Endothelial cell of umbilical vein (primary cell): ENCODE data around the gene UMPS. TPM values are rescaled to one million over a fixed set of nuclear protein-coding genes. Genes with fewer than 3 reads are reported as not detected.

Experiments
- BruUV-seq: library from RNA; stranded (reverse); fragments of 400-500 nt; replicated peaks from 2 replicates; lab custom pipeline; 2021; lab: Mats Ljungman, UMichigan
- CTCF ChIA-PET: fragments of 300-600, 350-600 bp; sonication (Branson Sonifier 250); formaldehyde crosslinking; loops from one replicate; lab custom pipeline; 2021; ENCODE audit warnings: antibody characterized with exemption, inconsistent platforms; lab: Charles Lee
- POLR2A ChIA-PET: fragments of 300-600, 350-600 bp; sonication (Branson Sonifier 250); formaldehyde crosslinking; loops from one replicate; lab custom pipeline; 2021; ENCODE audit warnings: antibody characterized with exemption, inconsistent platforms; lab: Charles Lee
- DNase-seq: peaks from one replicate; pipeline ENCODE4 v3.0.0-alpha.2; 2011; ENCODE audit warnings: low read depth, low spot score
- FAIRE-seq: peaks from 2 replicates; lab custom pipeline; 2011; peaks lifted over from hg19 to GRCh38; lab: Jason Lieb, UNC
- H2AFZ ChIP-seq: 2 replicates; pipeline ENCODE4 v1.6.0; 2012; ENCODE audit warnings: low read depth, low read length, control low read depth, inconsistent platforms
- H3K27ac ChIP-seq: 2 replicates; pipeline ENCODE4 v1.5.1; 2011; ENCODE audit warnings: low read depth, mild to moderate bottlenecking, control low read depth, low read length, moderate library complexity; ENCODE audit not compliant: insufficient read depth
- H3K27me3 ChIP-seq, 2 experiments: 2 replicates each; pipeline versions ENCODE4 v1.6.0 to v1.6.1; 2011; ENCODE audit warnings: low read length in 2 of 2, mixed read lengths in 1 of 2; ENCODE audit not compliant: control insufficient read depth in 2 of 2, insufficient read depth in 2 of 2
- H3K36me3 ChIP-seq, 2 experiments: 2 replicates in 1 of 2; 3 replicates in 1 of 2; pipeline ENCODE4 v1.5.1; 2011; ENCODE audit warnings: low read length in 2 of 2, mild to moderate bottlenecking in 1 of 2, moderate library complexity in 1 of 2; ENCODE audit not compliant: control insufficient read depth in 2 of 2, insufficient read depth in 2 of 2; ENCODE audit errors: extremely low read depth in 1 of 2
- H3K4me1 ChIP-seq: 3 replicates; pipeline ENCODE4 v1.5.1; 2011; ENCODE audit warnings: mild to moderate bottlenecking, low read length; ENCODE audit not compliant: control insufficient read depth, insufficient read depth; ENCODE audit errors: extremely low read depth
- H3K4me2 ChIP-seq: 2 replicates; pipeline ENCODE4 v1.6.1; 2011; ENCODE audit warnings: low read length, control low read depth, mixed read lengths; ENCODE audit not compliant: insufficient read depth
- H3K4me3 ChIP-seq, 3 experiments: fragments of 200-600 bp in 1 of 3; sonication (generic), shearing (Covaris generic) in 1 of 3; replicated peaks in 1 of 3; 2 replicates each; pipeline ENCODE4 v1.5.1; 2011 to 2016; ENCODE audit warnings: control low read depth in 3 of 3, low read length in 3 of 3, mild to moderate bottlenecking in 2 of 3, inconsistent platforms in 1 of 3, low read depth in 1 of 3, moderate library complexity in 1 of 3; ENCODE audit not compliant: insufficient read depth in 1 of 3
- H3K79me2 ChIP-seq: 2 replicates; pipeline ENCODE4 v1.6.0; 2012; ENCODE audit warnings: low read length, inconsistent platforms; ENCODE audit not compliant: control insufficient read depth, insufficient read depth
- H3K9ac ChIP-seq: replicated peaks from 2 replicates; pipeline ENCODE3; 2011; ENCODE audit warnings: low read length, control low read depth; ENCODE audit not compliant: insufficient read depth; ENCODE audit errors: extremely low read depth
- H3K9me1 ChIP-seq: replicated peaks from 3 replicates; pipeline ENCODE4 v1.6.0; 2011; ENCODE audit warnings: mild to moderate bottlenecking, low read length; ENCODE audit not compliant: control insufficient read depth, insufficient read depth; ENCODE audit errors: extremely low read depth
- H3K9me3 ChIP-seq: replicated peaks from 2 replicates; pipeline ENCODE4 v1.5.1; 2012; ENCODE audit warnings: low read length, inconsistent platforms; ENCODE audit not compliant: control insufficient read depth, insufficient read depth
- H4K20me1 ChIP-seq: replicated peaks from 2 replicates; pipeline ENCODE3; 2011; ENCODE audit warnings: mild to moderate bottlenecking, low read length; ENCODE audit not compliant: control insufficient read depth, insufficient read depth; ENCODE audit errors: extremely low read depth
- CTCF ChIP-seq, 2 donors: IDR thresholded peaks; 1 replicate in 1 of 2; 2 replicates in 1 of 2; pipeline ENCODE4 v1.5.1; 2011; ENCODE audit warnings: low read length in 2 of 2, mild to moderate bottlenecking in 2 of 2, moderate library complexity in 2 of 2, control low read depth in 1 of 2, inconsistent platforms in 1 of 2, low read depth in 1 of 2; ENCODE audit not compliant: insufficient read depth in 1 of 2; ENCODE audit errors: extremely low read depth in 1 of 2
- EZH2 ChIP-seq: IDR thresholded peaks from 2 replicates; pipeline ENCODE4 v1.6.1; 2012; ENCODE audit warnings: borderline replicate concordance, low read depth, mild to moderate bottlenecking, moderate library complexity, low read length, inconsistent platforms; ENCODE audit not compliant: severe bottlenecking
- FOS ChIP-seq: IDR thresholded peaks from 2 replicates; pipeline ENCODE4 v1.6.1; 2011; ENCODE audit warnings: mild to moderate bottlenecking, low read length, moderate library complexity, borderline replicate concordance; ENCODE audit not compliant: insufficient read depth
- GATA2 ChIP-seq: IDR thresholded peaks from 2 replicates; pipeline ENCODE4 v1.7.0; 2011; ENCODE audit warnings: low read depth, mild to moderate bottlenecking, moderate library complexity, mixed read lengths, low read length; ENCODE audit not compliant: insufficient read length, insufficient read depth
- JUN ChIP-seq: IDR thresholded peaks from 2 replicates; pipeline ENCODE4 v1.6.1; 2011; ENCODE audit warnings: borderline replicate concordance, low read depth; ENCODE audit not compliant: insufficient read length, insufficient read depth
- POLR2AphosphoS5 ChIP-seq: IDR thresholded peaks from 2 replicates; pipeline ENCODE4 v1.6.1; 2012; ENCODE audit warnings: low read depth, mild to moderate bottlenecking, control low read depth, low read length, moderate library complexity; ENCODE audit not compliant: insufficient read depth
- dilution Hi-C: fragments of 300-500 bp; cut with MboI; formaldehyde crosslinking; loops from one replicate; pipeline ENCODE4 v1.15.0; 2019; ENCODE audit warnings: low sequenced_read_pairs; ENCODE audit not compliant: extremely low pct_ligation_motif_present
- intact Hi-C: fragments of 100-400 bp; cut with micrococcal nuclease; formaldehyde crosslinking; loops from one replicate; pipeline ENCODE4 v1.10.0; 2022
- polyA plus RNA-seq, 4 experiments: library from polyadenylated mRNA; depleted of rRNA in 3 of 4; stranded (reverse) in 3 of 4; unstranded in 1 of 4; fragments of >200 nt; gene quantifications; 2 replicates each; pipeline versions ENCODE4 v1.2.1 to v1.2.3, GENCODE V29; 2011 to 2012; ENCODE audit warnings: missing spikeins in 1 of 4
- total RNA-seq: library from RNA; stranded (reverse); gene quantifications from 2 replicates; pipeline ENCODE4 v1.2.3, GENCODE V29; 2021
- TF ChIP-seq, protein P1 (sequence below): IDR thresholded peaks from 2 replicates; pipeline ENCODE4 v1.6.1; 2011; ENCODE audit not compliant: insufficient read depth, insufficient read length

Gene UMPS
- total and polyA plus RNA-seq, 2 donors (not counting 3 experiments of a cell fraction or from before 2014, with no cell fraction given): 38.6 to 50.2 TPM

- Histone ChIP-seq H3K9me3 (no peaks in the 10 kb centered on the region), H3K4me2 (no peak overlapping the region), H3K4me1 (no peaks in the 10 kb centered on the region), H3K27ac (no peak overlapping the region), H4K20me1 (no peaks in the 10 kb centered on the region), H2AFZ (no peak overlapping the region), H3K9ac (no peak overlapping the region), H3K36me3 (peaks cover 0 to 5% of the 10 kb centered on the region in 2 experiments), H3K4me3 (no peak overlapping the region), H3K79me2 (no peaks in the 10 kb centered on the region), H3K9me1 (no peaks in the 10 kb centered on the region), H3K27me3 (no peaks in the 10 kb centered on the region)
- FAIRE-seq (no peak), DNase-seq (no peak)
- ChIA-PET CTCF (interaction anchor here (1.1 to 1.9 kb wide), 2 partner anchors 39 to 154 kb away, joined by 3 to 7 read pairs; no protein-coding TSS in a partner anchor), POLR2A (no interaction called here)
- BruUV-seq: no TSS peak
- TF ChIP-seq CTCF (IDR thresholded peaks at IDR 0.05; ENCODE audit: extremely low read depth in 1 of 2, insufficient read depth in 1 of 2, low read depth in 1 of 2, low read length in 2 of 2): no peak
- TF ChIP-seq, protein P1, sequence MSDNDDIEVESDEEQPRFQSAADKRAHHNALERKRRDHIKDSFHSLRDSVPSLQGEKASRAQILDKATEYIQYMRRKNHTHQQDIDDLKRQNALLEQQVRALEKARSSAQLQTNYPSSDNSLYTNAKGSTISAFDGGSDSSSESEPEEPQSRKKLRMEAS: no peak
- TF ChIP-seq FOS: no peak
- TF ChIP-seq EZH2: no peak
- TF ChIP-seq GATA2: no peak
- TF ChIP-seq POLR2AphosphoS5: no peak
- no peak for TF ChIP-seq JUN
- dilution Hi-C loops (no loop called here), intact Hi-C loops (no loop called here)
Measured at GRCh38 chr3:124747111-124747981, 17.1 kb downstream of the UMPS start.
